TTC549 (cell line): ENCODE data around the gene PLAC1.

Source experiments
- FAIRE-seq: peaks from 2 replicates; lab custom pipeline; 2012; peaks lifted over from hg19 to GRCh38; lab: Jason Lieb, UNC

Gene PLAC1

DNA sequence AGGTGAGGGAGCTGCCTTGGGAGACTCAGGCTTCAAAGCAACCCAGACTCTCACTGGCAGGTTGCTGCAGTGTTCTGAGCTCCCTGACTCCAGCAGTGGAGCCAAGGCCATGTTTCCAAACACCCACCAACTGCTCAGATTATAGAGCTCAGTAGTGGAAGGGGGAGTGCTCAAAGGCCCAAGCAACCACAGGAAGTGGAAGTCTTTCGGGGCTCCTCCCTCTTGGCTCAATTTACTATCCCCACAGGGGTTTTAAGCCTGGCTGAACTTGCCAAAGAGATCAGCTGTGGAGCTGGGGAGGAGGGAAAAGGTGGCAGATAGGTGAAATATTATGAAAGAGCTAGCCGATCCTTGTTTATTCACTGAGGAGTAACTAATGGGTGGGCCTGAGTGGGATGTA, 115.8 kb downstream of the PLAC1 start:
- no peak for FAIRE-seq

DNA sequence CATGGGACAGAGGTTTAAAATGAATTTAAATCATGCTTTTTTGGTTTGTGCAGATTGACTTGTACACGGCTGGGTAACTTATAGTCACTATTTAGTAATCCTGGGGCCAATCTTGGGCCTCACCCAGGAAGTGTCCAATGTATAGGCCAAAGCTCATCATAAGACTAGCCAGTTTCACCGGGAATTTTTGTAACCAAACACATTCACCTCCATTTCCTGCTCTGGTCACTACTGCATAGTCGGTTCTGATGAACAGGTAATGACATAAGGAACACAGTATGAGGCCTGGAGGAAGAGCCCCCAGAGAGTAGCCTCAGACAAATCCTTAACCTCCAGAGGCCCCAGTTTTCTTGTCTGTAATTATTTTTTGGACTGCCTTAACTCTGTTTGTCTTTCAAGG, 116.4 kb downstream of the PLAC1 start:
- FAIRE-seq, result no peak

DNA sequence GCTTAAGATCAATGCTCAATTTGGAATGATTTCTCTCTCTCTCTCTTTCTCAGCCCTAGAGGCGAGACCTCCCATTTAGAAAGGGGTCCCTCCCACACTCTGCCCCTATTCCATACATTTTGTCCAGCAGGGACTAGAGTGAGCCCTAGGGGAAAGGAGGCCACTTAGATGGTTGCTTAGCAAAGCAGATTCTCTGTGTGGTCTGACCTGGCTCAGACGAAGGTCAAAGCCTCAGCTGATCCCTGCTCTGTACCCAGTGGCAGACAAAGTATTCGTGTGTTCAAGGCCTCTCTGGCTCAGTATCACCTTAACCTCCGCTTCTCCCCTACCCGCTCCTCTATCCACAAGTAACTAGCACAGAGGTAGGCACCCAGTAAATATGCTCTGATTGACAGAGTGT, 120.0 kb downstream of the PLAC1 start:
- FAIRE-seq, result no peak

DNA sequence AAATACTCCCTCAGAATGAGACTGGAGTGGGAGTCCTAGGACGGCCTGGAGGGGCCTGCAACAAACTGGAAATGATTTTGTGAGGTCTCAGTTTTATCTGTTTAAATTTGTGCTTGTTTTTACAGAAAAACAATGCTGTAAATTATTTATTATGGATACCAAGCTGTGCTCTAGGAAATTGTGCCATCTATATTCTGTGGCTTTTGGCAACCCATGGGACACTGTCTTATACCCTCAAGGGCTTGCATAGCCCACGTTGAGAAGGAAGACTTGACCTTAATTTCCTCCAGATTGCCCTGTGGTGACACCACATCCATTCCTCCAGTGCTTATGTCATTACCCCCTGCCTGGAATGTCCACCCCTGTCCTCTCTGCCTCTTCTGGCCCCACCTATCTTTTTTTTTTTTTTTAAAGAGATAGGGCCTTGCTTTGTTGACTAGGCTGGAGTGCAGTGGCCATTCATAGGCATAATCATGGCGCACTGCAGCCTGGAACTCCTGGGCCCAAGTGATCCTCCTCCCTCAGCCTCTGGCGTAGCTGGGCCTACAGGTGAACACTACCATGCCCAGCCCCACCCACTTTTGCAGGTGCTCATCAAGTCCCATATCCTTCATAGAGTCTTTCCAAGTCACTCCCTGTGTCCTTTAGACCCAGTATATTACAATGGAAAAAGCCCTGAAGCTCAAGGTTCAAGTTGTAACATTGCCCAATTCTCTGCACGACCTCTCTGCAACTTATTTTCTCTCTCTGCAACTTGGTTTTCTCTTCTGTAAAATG, 120.9 kb downstream of the PLAC1 start:
- no peak for FAIRE-seq

DNA sequence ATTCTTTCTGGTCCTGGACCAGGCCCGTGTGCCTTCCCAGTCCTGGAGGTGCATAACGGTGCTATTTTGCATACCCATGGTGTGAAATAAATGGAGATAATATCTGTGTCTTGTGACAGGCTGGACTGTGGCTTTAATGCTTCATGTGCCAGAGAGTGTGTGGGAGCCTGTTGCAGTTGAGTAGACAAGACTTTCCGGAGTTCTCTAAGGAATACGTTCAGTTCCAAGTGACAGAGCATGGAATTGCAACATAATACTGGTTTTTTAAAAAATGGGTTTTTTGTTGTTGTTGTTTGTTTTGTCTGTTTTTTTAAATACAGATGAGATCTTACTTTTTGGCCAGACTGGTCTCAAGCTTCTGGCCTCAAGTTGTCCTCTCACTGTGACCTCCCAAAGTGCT, 124.3 kb downstream of the PLAC1 start:
- no peak for FAIRE-seq

DNA sequence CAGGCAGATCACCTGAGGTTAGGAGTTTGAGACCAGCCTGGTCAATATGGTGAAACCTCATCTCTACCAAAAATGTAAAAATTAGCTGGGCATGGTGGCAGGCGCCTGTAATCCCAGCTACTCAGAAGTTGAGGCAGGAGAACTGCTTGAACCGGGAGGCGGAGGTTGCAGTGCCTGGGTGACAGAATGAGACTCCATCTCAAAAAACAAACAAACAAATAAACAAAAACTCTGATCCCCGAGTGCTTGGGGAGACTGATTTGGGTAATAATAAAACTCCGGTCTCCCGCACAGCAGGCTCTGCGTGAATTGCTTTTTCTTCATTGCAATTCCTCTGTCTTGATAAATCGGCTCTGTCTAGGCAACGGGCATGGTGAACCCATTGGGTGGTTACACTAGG, 124.9 kb downstream of the PLAC1 start:
- FAIRE-seq, result no peak

DNA sequence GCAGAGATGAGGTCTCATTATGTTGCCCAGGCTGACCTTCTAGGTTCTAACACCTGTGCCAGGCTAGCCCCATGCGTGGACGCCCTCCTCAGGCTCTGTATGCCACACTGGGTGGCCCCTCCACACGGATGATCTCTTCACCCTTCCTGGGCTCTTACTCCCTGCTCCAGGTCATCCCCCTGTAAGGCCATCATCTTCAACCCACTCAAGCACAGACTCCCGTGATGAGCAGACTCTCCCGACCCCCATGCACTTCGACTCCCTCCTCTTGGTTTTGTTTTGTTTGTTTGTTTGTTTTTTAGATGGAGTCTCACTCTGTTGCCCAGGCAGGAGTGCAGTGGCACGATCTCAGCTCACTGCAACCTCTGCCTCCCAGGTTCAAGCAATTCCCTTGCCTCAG, 127.4 kb downstream of the PLAC1 start:
- no peak for FAIRE-seq

DNA sequence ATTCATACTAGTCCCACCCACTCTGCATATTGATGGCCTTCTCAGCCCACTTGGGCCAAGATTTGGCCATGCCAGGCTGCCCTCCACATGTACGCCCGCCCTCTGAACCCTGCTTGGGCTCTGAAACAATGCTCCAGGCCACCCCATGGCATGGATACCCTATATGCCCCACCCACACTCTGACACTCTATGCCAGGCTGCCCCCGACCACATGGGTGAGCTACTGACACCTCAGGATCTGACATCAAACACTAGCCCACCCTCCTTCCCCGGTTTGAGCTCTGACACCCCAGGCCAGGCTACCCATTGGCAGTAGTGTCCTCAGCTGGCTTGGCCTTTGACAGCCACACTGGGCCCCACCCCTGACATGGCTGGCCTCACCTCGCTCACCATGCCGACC, 128.8 kb downstream of the PLAC1 start:
- FAIRE-seq, result no peak

DNA sequence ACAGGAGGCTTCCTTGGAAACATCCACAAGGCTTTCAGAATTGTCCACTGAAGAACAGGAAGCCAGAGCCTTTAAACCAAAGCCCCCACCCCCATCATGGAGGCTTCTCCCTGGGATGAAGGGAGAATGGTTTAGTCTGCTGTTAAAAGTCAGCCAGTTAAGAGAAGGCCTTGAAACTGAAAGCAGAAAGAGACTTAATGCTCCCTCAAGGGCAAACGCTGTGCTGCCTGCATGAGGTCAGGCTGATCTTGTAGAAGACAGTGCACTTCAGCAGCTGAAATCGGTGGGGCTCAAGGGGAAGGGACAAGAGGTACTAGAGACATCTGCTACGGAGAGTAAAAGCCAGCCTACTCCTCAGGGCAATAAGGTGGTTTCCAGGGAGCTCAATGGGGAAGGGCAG, 129.3 kb downstream of the PLAC1 start:
- no peak for FAIRE-seq

DNA sequence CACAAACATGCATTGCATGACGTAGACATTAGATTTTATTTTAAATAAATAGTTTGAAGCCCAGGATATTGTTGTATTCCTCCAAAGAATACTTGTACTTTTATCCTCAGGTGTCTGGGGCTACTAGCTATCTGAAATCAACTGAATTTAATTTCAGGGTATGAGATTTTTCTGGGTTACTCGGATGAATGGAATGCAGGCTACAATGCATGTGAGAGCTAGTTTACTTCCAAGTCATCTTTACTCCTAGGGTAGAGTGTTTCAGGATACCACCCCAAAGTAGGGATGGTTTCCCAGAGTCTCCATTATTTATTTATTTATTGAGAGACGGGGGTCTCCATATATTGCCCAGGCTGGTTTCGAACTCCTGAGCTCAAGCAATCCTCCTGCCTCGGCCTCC, 131.9 kb downstream of the PLAC1 start:
- no peak for FAIRE-seq

DNA sequence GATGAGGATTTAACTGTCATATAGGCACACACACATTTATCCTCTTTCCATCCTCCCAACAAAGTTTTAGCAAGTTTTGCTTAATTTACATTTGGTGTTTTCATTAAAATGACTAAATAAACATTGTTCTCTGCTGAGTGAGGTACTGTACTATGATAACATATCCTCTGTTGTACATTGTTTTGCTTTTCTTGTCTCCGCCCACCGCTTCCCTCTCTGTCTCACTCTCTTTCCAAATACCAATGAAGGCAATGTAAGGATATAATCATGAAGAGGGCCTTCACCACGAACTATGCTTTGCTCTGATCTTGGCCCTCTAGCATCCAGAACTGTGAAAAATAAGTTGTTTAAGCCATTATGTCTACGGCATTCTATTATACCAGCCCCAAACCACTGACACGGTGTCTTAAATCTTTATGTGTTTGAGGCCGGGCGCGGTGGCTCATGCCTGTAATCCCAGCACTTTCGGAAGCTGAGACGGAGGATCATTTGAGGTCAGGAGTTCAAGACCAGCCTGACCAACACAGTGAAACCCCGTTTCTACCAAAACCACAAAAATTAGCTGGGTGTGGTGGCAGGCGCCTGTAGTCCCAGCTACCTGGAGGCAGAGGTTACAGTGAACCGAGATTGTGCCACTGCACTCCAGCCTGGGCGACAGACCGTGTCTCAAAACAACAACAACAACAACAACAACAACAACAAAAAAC, 133.0 kb downstream of the PLAC1 start:
- no peak for FAIRE-seq

DNA sequence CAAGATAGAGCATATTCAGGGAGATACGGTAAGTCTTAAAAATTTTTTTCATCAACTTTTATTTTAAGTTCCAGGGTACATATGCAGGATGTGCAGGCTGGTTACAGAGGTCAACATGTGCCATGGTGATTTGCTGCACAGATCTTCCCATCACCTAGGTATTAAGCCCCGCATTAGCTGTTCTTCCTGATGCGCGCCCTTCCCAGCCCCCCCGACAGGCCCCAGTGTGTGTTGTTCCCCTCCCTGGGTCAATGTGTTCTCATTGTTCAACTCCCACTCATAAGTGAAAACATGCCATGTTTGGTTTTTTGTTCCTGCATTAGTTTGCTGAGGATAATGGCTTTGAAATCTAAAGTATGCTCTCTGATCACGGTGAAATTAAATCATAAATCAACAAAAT, 134.1 kb downstream of the PLAC1 start:
- FAIRE-seq, result no peak

DNA sequence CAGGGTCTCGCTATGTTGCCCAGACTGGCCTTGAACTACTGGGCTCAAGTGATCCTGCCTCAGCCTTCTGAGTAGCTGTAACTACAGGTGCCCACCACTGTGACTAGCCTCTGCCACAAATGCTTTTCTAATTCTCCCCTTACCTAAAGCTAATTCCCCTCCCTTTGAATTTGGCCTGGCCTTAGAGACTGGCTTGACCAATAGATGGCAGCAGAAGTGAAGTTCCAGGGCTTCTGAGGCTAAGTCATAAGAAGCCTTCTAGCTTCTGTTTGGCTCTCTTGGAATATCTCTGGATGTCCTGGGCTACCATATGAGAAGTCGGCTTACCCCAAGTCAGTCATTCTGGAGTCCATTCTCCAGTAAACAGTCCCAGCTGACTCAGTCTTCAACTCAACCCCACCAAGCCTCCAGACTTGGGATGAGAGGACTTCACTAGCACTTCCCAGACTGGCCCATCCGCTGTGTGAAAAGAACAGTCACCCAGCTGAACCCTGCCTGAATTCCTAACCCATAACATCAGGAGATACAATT, 137.3 kb downstream of the PLAC1 start:
- peak; percentile 68 for FAIRE-seq
